Epithelial cell of proximal tubule (primary cell): Measurements from ENCODE around the gene NDRG2. TPM values are rescaled to one million over a fixed set of nuclear protein-coding genes. Genes with fewer than 3 reads are reported as not detected.
"Not testable (repeated sequence)": the region's sequence is repeated elsewhere in the genome, so short reads cannot be mapped to it uniquely, and the experiment has no call there.

ENCODE experiments used
- DNase-seq: peaks from one replicate; pipeline ENCODE4 v3.0.0-alpha.2; 2011; ENCODE audit warnings: low read depth
- H3K4me3 ChIP-seq: 2 replicates; pipeline ENCODE4 v1.5.1; 2011; ENCODE audit warnings: low read depth, mild to moderate bottlenecking, low read length
- CTCF ChIP-seq: conservative IDR thresholded peaks from 2 replicates; pipeline ENCODE4 v1.5.1; 2012; ENCODE audit warnings: low read depth, mild to moderate bottlenecking, low read length
- total RNA-seq: library from RNA; depleted of rRNA; stranded (reverse); fragments of >200 nt; gene quantifications from 2 replicates; pipeline ENCODE4 v1.2.3, GENCODE V29; 2015

Gene NDRG2
- total RNA-seq, 1 donor from 2014 or later, result 16.0 TPM

- peak within 1 kb of the TSS; percentile 88 for H3K4me3 ChIP-seq
- TF ChIP-seq CTCF, result peak; percentile 71
- DNase-seq, result peak; percentile 86
Observed at GRCh38 chr14:20989787-20990600, 34.9 kb downstream of the NDRG2 start, which contains the start of gene METTL17. METTL17 (plus strand) TSS chr14:20989980; CDS start chr14:20990003, 23 bp downstream.

DNA sequence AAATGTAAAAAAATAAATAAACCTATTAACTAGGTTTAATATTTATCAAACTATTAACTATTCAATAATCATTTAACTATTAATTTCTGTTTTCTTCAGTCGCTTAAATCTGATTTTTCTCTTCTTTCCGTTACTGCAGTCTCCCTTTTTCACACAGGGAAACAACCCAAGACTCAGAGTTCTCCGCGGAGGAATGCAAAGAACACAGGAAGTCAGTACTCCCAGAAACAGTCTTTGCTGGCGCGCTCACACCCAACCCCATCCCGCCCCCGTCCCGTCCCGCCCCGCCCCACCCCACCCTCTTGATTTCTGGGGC is 35.4 kb downstream of the NDRG2 start:
- no peak for TF ChIP-seq CTCF
- H3K4me3 ChIP-seq, result peak overlapping the region; percentile 88
- no peak for DNase-seq

DNA sequence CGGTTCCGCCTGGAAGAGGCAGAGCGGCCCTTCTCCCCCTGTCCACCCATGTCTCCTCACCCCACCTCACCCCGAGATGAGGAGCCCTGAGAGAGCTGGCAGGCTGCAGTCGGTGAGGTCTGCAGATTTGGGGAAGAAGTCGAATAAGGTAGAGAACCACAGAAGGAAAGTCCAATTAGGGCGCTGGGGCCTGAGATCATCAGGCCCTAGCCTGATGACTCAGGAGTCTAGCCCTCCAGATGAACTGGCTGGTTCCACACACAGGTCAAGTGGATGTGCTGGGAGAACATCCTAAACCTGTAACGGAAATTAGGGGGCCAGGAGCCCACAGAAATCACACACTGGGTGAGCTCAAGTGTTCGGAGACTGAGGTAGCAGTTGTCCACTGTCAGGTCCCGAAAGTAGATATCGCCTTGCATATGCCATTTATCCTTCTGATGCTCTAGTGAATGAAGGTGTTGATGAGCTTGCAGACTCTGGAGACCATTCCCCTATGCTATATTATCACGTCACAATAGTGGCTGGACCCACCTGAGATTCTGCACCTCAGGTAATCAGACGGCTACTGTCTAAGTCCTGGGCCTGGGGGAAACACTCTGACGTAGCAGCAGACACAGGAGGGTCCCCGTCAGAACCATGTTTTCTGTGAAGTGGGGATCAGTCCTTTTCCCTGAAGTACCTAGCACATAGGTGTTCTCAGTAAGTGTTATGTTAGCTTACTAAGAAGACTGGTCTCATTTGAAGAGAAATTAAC is 36.0 kb downstream of the NDRG2 start:
- DNase-seq, result no peak
- peak overlapping the region; percentile 88 for H3K4me3 ChIP-seq
- no peak for TF ChIP-seq CTCF

- no peak overlapping the region for H3K4me3 ChIP-seq
- TF ChIP-seq CTCF, result no peak
- DNase-seq, result peak; percentile 97
Observed at GRCh38 chr14:20986811-20987210, 38.0 kb downstream of the NDRG2 start.

- not testable (repeated sequence) for H3K4me3 ChIP-seq, DNase-seq
Observed at GRCh38 chr14:20985650-20986049, 39.2 kb downstream of the NDRG2 start.

- no peak overlapping the region for H3K4me3 ChIP-seq
- TF ChIP-seq CTCF, result no peak
- DNase-seq, result no peak
Observed at GRCh38 chr14:20982646-20983369, 42.1 kb downstream of the NDRG2 start.

DNA sequence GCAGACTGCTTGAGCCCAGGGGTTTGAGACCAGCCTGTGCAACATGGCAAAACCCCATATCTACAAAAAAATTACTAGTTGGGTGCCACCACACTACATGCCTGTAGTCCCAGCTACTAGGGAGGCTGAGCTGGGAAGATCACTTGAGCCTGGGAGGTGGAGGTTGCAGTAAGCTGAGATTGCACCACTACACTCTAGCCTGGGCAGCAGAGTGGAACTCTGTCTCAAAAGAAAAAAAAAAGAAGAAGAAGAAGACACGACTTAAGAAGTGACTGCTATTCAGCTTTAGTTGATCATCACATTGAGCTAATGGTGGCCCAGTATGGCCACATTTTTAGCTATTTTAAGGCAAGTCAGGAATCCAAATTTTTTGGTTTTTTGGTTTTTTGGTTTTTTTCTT is 44.0 kb downstream of the NDRG2 start:
- no peak for DNase-seq
- no peak for TF ChIP-seq CTCF
- H3K4me3 ChIP-seq, result no peak overlapping the region
